ENCODE results near the gene ESPNL. TPM values are rescaled to one million over a fixed set of nuclear protein-coding genes. Genes with fewer than 3 reads are reported as not detected.
A peak's percentile ranks its signal among the peaks of the same experiment; 100 is the strongest.
"Not testable (repeated sequence)": the region's sequence is repeated elsewhere in the genome, so short reads cannot be mapped to it uniquely, and the experiment has no call there.

ESPNL gene
- total RNA-seq, 1 donor from 2014 or later = 0.40 TPM

- not testable (repeated sequence) for ATAC-seq
Measured at GRCh38 chr2:238115709-238116108, 15.6 kb downstream of the ESPNL start.

- ATAC-seq = peak; percentile 6
Measured at GRCh38 chr2:238116298-238117198, 16.4 kb downstream of the ESPNL start.

- ATAC-seq = peak; percentile 18
Measured at GRCh38 chr2:238117199-238118154, 17.3 kb downstream of the ESPNL start.

- ATAC-seq = peak; percentile 10
Measured at GRCh38 chr2:238119756-238120462, 19.8 kb downstream of the ESPNL start.

GRCh38 chr2:238120463-238121298 lies 20.5 kb downstream of the ESPNL start:
- no peak for ATAC-seq

- ATAC-seq = no peak
Measured at GRCh38 chr2:238121511-238122286, 21.6 kb downstream of the ESPNL start.

- ATAC-seq = no peak
Measured at GRCh38 chr2:238122287-238123217, 22.4 kb downstream of the ESPNL start.

- ATAC-seq = no peak
Measured at GRCh38 chr2:238123218-238123971, 23.3 kb downstream of the ESPNL start.

GRCh38 chr2:238123991-238124470 lies 23.9 kb downstream of the ESPNL start:
- no peak for ATAC-seq

- ATAC-seq = no peak
Measured at GRCh38 chr2:238124488-238125126, 24.5 kb downstream of the ESPNL start.

- peak; percentile 3 for ATAC-seq
Measured at GRCh38 chr2:238125127-238125885, 25.2 kb downstream of the ESPNL start.

GRCh38 chr2:238126338-238126737 lies 26.2 kb downstream of the ESPNL start:
- ATAC-seq = no peak

GRCh38 chr2:238126775-238127164 lies 26.6 kb downstream of the ESPNL start:
- ATAC-seq = no peak

- ATAC-seq = peak; percentile 35
Measured at GRCh38 chr2:238127165-238128060, 27.3 kb downstream of the ESPNL start.

- ATAC-seq = no peak
Measured at GRCh38 chr2:238128061-238128440, 27.9 kb downstream of the ESPNL start.

- no peak for ATAC-seq
Measured at GRCh38 chr2:238128534-238129001, 28.4 kb downstream of the ESPNL start.

Data from esophagus mucosa (tissue), 1 donor.